Left colon (tissue), 2 donors: ENCODE results near the gene MCF2L. TPM values are rescaled to one million over a fixed set of nuclear protein-coding genes. Genes with fewer than 3 reads are reported as not detected.
"Not testable (repeated sequence)": the region's sequence is repeated elsewhere in the genome, so short reads cannot be mapped to it uniquely, and the experiment has no call there.

ENCODE experiments used
- ATAC-seq: fragments of 200-7000 bp; cut with Tn5 transposase; one replicate; pipeline ENCODE4 v1.9.1; 2020; ENCODE audit warnings: mild to moderate bottlenecking, moderate library complexity
- DNase-seq, 2 donors: peaks; one replicate each; pipeline ENCODE4 v3.0.0-alpha.2; 2020
- intact Hi-C, 2 donors: fragments of 100-400 bp; cut with DNase I in 1 of 2; cut with micrococcal nuclease in 1 of 2; formaldehyde crosslinking; loops; one replicate each; pipeline versions ENCODE4 v1.11.2 to v1.14.0; 2022; cut with DNase I, micrococcal nuclease
- total RNA-seq, 2 donors: library from RNA; stranded (reverse); fragmentation: NEBNext Ultra II Directional; extraction: Animal tissue kit (Norgen Biotek cat#: 25700); gene quantifications; one replicate each; pipeline ENCODE4 v1.2.1, GENCODE V29; 2021
- donor health status: DM: no; HTN: no; CAD: no.
- donor health status: DM: yes; HTN: yes; CAD: no.

The MCF2L gene
- total RNA-seq, 2 donors from 2014 or later = 86.9 to 101 TPM

DNA sequence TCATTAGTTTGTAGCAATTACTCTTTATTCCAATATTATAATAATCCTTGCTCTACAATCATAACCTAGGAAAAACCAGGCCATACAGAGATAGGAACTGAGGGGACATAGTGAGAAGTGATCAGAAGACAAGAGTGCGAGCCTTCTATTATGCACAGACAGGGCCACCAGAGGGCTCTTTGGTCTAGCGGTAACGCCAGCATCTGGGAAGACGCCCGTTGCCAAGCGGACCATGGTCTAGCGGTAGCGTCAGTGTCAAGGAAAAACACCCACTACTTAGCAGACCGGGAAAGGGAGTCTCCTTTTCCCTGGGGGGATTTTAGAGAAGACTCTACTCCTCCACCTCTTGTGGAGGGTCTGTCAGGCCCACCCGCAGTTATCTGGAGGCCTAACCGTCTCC lies 27.2 kb upstream of the MCF2L start:
- not testable (repeated sequence) for ATAC-seq, DNase-seq
- intact Hi-C loops = loop anchor here in 1 of 2 donors (10.0 kb wide), 1 partner anchor 93 kb away; no protein-coding TSS in a partner anchor

DNA sequence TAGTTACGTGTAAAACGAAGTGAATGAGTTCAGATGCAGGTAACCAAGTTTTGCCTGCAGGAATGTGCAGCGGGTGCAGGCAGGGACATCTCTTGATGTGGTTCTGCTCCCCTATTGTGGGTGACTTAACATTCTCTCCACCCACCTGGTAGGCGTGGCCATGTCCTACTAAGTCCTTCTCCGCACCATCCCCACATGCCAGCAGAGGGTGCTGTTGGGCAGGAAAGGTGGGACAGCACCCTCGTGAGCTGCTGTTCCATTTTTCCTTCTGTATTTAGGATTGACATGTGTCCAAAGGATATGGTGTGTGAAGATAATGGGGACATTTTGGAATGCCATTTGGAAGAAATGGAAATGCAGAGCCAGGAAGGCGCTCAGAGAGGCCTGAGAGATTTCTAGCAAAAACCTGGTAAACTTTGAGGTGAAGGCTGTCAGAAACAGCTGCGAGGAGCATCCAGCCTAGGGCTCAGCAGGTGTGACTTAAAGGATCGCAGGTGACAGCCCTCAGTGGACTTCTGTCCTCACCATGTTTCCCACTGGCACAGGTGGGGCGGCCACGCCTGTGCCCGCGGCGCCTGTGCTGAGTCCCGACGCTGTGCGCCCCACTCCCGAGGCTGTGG lies 26.2 kb upstream of the MCF2L start:
- intact Hi-C loops = loop anchor here in 1 of 2 donors (10.0 kb wide), 1 partner anchor 92 kb away; no protein-coding TSS in a partner anchor
- ATAC-seq = peak; percentile 92
- peak; percentile 94 to 100 for DNase-seq

DNA sequence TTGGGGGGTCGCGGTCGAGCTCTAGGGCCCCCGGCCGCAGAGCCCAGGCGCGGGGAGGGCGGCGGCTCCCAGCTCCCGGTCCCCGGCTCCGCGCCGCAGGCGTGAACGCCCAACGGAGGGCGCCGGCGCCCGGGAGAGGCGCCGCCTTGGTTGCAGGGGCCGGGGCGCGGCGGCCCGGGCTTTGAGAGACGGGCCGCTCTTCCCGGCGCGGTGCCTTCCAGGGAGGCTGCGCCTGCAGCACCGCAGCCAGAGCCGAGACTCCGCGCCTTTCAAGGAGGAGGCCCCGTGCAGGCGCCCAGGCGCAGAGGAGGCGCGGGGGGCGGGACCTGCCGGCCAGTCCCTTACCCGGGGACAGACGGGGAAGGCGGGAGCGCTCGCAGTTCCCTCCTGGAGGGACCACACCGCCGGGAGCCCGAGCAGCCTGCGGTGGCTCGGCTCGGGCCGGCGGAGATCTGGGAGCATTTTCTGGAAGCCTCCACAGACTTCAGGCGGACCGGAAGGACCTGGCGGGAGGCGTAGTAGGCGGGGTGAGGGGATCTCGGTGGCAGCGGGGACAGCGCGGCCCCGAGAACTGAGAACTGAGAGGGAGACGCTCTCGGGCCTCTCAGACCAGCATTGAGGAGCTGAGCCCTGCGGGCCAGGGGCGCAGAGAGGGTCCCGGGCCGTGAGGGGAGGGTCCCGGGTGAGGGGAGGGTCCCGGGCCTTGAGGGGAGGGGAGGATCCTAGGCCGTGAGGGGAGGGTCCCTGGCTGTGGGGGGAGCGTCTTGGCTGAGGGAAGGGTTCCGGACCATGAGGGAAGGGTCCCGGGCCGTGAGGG lies 25.5 kb upstream of the MCF2L start:
- intact Hi-C loops = loop anchor here in 1 of 2 donors (10.0 kb wide), 1 partner anchor 91 kb away; no protein-coding TSS in a partner anchor
- DNase-seq (peak in 1 of 2 donors; percentile 54), ATAC-seq (peak; percentile 67)

DNA sequence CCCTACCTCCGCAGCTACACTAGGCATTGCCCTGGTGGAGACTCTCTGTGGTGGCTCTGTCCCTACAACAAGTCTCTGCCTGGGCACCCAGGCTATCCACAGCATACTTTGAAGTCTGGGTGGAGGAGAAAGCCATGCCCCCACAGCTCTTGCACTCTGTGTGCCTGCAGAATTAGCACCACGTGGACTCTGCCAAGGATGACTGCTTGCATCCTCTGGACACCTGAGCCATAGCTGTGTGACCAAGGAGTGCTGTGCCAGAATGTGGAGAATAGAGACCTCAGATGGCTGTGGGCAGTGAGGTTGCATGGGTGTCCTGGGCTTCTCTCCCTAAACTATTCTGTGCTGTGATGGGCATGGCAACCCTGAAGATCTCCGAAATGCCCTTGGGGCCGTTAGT lies 21.2 kb upstream of the MCF2L start:
- peak in 1 of 2 donors; percentile 16 for DNase-seq
- intact Hi-C loops = loop anchor here in 1 of 2 donors (10.0 kb wide), 1 partner anchor 87 kb away; no protein-coding TSS in a partner anchor

DNA sequence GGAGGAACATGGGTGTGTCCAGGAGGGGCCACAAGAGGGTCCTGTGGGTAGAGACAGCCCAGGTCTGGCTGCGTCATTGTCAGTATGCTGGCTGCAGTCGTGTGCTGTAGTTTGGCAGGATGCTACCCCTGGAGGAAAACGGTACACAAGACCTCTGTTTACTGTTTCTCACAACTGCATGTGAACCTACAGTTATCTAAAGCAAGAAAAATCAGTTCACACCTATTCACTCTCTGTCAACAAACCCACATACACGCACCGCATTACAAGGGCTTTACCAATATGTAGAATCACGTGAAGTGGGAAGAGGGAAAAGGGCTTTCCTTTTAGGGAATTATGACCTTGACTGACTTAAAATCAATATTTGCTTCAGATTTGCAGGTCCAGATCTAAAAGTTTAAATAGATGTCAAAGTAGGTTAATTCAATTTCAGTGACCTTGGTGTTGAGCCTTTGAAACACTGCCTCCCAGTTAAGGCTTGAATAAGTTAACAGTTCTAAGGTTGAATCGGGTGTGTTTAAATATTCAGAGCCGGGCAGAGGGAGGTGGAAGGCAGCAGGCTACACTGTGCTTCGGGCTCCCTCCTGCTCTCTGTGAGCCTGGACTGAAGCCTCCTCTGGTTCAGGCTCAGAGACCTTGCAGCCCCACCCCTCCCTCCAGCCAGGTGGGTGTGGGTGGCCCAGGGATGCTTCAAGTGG lies 17.2 kb upstream of the MCF2L start:
- DNase-seq = no peak
- no peak for ATAC-seq

More for the DNA sequence above, 21.2 kb upstream of the MCF2L start:
- no peak for ATAC-seq

DNA sequence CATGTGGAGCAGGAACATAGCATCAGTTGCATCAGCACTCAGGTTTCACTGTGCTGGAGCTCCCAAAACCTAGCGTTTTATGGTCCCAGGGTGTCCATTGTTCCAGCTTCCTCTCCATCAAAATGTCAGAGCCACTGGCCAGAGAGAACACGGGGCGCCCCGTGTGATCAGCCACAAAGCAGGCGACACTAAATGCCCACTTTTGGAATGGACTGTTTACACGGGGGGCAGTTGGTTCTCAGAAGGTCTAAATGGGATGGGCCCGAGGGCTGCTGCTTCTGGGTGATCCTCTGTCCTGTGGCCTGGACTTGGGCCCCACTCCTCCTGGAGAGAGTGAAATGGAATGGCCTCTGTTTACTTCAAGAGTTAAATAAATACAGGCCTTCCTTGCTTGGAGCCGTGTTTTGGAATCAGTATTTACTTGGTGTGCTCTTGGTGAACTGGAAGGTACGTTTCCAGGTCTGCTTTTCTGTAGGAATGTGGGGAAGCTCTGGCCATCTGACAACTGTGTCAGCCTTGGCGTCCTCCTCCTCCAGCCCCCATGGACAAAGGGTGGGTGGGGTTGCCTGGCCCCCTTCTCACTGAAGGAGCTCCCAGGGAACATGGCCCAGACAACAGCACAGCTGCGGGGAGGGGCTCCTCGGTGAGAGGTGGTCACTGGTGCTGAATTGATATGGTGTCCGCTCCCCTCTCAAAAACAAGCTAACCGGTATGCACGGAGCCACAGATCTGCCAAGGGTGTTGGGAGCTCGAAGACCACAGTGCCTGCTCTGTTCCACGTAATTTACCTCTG lies 16.1 kb upstream of the MCF2L start:
- intact Hi-C loops = no loop called here
- ATAC-seq (no peak), DNase-seq (no peak)

More for the DNA sequence above, 17.2 kb upstream of the MCF2L start:
- intact Hi-C loops = no loop called here

DNA sequence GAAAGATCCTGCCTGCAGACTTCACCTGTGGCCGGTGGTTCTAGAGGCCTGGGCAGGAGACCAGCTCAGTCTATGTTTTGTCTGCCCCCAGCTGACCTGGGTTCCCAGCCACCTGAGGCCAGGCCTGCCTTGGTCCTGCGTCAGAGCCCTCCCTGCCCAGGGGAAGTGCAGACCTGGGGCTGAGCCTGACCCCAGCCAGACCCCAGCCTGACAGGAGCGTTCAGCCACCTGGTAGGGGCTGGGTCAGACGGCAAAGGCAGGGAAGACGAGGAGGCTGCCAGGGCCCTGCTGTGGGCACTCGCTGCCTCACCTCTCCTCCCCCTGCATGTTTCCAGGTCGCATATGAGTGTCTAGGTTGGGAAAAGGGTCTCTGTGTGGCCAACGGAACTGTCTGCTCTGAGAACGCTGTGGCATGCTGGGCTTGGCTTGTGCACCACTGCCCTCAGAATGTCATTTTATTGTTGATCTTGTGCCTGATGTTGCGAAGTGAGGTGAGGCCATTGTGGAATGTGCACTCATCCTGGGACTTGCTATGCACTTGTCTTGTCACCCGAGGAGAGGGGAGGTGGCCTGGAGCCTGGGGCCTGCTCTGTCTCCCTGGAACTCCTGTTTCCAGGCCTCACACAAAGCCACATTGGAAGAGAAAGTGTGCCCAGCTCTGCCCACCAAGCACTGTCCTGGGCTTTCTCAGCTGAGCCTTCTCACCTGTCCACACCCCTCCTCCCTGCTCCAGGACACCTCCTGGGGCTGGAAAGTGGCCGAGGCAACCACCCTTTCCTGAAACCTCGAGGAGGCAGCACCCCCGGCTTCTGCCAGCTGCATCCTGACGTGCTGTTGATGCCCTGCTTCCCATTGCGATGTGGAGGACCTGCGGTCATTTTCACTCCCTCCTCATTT lies 15.2 kb upstream of the MCF2L start:
- DNase-seq (peak in 1 of 2 donors; percentile 10), ATAC-seq (no peak)
- intact Hi-C loops = no loop called here

DNA sequence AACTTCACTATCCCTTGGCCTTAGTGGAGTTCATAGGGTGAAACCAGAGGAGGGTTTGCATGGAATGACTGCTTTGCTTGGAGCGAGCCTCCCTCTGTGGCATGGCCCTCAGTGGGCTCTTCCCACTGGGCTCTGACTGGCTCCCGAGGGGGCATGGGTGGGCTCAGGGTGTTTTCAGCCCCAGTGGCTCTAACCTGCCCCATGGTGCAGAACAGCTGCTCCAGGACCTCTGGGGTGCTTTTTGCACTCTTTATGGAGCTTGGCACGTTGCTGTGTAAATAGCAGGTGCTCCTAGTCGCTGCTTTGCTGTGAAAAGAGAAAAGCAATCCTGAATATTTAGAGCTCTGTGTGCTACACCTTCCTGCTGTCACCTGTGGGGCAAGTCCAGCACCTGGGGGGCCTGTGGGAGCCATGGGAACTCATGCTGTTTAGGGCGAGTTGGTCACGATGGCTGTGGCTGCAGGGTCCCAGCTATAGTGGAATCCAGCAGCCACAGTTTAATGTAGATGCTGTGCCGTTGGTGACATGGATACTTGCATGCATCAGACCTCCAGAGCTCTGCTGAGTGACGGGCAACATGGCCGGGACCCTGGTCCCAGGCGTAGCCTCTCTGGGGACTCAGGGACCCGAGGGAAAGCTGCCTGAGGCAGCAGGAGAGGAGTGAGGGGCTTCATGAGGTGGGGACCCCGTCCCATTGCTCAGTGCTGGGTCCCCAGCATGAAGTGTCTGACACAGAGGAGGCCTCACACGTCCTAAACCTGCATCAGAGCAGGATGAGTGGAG lies 14.3 kb upstream of the MCF2L start:
- DNase-seq (peak in 1 of 2 donors; percentile 21), ATAC-seq (peak; percentile 56)
- intact Hi-C loops = no loop called here

DNA sequence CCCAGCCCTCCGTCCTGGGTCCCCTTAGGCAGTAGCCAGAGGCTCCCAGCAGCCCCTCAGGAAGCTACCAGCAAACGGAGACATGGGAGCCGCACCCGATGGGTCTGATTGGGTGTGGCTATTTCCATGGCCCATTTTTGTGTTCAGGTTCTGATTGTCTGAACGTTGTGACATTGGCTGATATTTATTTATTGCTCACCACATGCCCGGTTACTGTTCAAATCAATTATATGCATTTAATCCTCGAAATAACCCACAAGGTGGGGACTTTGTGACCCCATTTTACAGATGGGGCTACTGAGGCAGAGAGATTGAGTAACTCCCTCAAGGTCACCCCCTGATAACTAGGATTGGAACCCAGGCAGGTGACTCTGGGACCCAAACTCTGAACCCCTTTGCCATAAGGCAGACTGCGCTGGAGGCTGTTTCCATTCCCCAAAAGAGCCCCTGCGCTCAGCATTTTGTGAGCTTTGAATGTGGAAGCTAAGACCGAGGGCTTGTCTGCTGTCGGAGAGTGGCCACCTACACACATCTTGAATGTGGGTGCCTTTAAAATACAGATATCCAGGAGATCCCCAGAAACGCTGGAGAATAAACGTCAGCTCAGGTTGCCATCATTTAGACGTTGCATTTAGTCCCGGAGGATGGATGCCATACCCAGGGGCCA lies 13.6 kb upstream of the MCF2L start:
- intact Hi-C loops = no loop called here
- DNase-seq (peak in 1 of 2 donors; percentile 1), ATAC-seq (no peak)

DNA sequence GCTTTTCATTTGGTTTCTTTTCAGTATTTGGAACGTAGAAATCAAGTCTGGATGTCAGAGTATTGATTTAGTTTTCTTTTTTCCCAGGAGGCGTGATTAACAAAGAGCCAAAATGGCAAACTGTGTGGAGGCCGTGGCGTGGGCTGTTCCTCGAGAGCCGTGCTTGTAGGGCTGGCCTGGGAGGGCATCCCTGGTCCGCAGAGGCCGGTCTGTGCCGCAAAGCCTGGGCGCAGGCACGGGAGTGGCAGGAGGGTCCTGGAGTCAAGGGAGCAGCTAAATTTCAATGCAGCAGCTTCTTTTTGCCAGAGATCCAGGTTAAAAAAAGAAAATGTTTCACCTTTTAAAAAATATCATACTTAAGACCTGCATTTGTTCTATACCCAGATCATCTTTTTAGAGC lies 13.1 kb upstream of the MCF2L start:
- peak in 1 of 2 donors; percentile 1 for DNase-seq
- no peak for ATAC-seq
- intact Hi-C loops = no loop called here

DNA sequence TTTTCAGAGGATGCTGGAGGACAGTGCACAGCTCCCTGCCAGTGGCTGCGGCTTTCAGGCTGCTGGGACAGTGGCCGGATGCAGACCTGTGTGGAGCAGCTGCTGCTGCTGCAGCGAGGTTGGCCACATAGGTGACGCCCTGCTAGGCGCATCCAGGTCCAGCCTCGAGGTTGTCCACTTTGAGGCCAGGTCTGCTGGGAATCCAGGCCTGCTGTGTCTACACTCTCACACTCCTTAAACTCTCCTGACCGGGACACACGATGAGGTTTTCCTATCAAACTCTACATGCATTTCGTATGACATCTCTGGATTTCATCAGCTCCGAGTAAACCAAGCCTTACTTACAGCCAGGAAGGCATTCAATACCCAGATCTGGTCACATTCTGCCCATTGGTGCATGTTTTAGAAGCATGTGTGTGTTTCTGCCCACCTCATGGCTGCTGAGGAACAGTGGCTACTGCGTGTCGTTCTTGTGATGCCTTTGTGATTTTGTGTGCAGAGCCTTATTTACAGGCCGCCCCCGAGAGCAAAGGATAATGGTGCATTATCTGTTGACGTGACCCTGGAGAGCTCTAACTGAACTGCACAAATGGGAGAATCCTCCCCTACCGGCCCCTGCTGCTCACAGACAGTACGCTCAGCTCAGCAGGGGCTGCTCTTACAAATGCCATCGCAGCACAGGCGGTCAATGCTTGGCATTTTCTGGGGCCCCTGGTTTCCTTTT lies 12.3 kb upstream of the MCF2L start:
- ATAC-seq (no peak), DNase-seq (peak in 1 of 2 donors; percentile 15)
- intact Hi-C loops = no loop called here

DNA sequence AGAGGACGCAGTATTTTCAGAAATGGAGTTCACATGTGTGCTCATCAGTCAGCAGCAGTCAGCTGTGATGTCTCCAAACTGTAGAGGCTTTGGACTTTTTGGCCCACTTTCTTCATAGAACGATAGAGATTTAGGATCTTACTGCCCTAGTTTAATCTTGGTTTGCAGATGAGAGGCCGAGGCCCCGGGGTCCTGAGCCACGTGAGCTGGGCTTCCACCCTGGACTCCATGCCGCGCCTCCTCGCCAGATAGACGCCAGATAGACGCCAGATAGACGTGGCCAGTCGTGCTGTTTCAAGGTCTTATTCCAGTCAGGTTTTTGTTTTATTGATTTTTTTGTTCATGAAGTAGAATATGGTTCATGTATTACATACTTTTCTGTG lies 11.7 kb upstream of the MCF2L start:
- ATAC-seq (no peak), DNase-seq (peak in 1 of 2 donors; percentile 2)
- intact Hi-C loops = no loop called here

DNA sequence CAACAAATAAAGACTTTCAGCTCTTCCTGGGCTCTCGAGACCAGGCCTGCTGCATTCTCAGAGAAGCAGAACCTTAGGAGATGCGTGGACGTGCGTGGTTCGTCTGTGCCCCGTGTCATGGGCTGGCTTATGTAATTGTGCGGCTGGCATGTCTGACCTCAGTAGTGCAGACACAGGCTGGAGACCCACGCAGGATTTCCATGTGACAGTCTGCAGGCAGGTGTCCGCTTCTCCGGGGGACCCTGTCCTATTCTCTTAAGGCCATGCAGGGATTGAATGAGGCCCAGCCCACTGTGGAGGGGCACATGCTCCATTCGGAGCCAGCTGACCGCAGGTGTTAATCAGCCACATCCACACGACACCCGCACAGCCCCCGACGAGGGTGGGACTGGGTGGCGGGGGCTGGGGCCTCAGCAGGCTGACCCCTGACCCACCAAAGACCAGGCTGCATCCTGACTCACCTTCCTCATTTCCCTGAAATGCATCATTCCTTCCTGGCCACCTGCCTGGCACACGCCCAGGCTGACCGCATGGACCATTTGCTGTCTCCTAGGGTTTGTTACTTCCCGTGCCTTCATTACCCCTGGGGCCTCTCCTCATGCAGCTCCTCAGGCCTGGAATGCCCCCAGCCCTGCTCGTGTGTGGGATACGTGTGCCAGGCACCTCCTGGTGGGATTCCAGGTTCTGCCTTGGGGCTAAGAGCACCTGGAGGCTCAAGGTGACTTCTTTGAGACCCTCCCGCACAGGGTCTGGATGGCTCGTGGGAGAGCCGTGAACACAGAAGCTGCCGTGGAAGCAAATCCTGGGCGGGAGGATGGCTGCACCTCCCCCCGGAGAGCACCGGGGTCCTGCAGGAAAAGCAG lies 10.7 kb upstream of the MCF2L start:
- ATAC-seq (no peak), DNase-seq (peak in 1 of 2 donors; percentile 17)
- intact Hi-C loops = no loop called here

DNA sequence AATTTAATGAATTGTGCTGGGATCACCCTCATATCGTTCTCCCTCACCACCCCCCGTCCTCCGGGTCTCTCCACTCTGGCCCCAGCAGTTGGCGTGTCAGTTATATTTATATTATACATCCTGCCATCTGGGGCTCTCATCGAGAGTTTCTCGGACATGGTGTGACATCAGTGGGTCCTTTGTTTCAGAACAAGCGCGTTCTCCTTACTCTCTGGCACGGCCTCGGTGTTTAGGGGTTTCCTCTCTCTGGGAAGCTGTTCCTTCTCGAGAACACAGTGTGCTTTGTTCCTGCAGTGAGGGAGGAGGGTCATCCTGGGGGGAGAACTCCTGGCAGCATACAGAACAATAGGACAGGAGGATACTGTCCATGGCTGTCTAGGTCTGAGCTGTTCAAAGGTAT lies 9.8 kb upstream of the MCF2L start:
- ATAC-seq (no peak), DNase-seq (peak in 1 of 2 donors; percentile 17)
- intact Hi-C loops = no loop called here
